ENCODE results near the gene SIK1. TPM values are rescaled to one million over a fixed set of nuclear protein-coding genes. Genes with fewer than 3 reads are reported as not detected.

SIK1 gene
- total RNA-seq, 6 donors from 2014 or later, result 7.8 to 77.3 (median 43.7) TPM

- TF ChIP-seq EP300 (IDR thresholded peaks at IDR 0.05) (no peak), POLR2A (IDR thresholded peaks at IDR 0.05) (no peak), CTCF (IDR thresholded peaks at IDR 0.05) (no peak), POLR2AphosphoS5 (IDR thresholded peaks at IDR 0.05) (no peak)
- H3K4me3 ChIP-seq, result no peak overlapping the region
- WGBS, 2 donors, result 89 to 91% methylated on average over 9 to 10 of the region's 10 CpGs
- no peaks in the 10 kb centered on the region for H3K36me3 ChIP-seq
- DNase-seq (peak in 1 of 2 donors; percentile 61), ATAC-seq (ENCODE audit: low FRiP score in 2 of 2) (no peak)
- H3K27me3 ChIP-seq, result no peaks in the 10 kb centered on the region
- no peak overlapping the region for H3K27ac ChIP-seq
- H3K4me1 ChIP-seq, result peaks cover 0 to 9% (median 4%) of the 10 kb centered on the region in 4 donors
- no peaks in the 10 kb centered on the region for H3K9me3 ChIP-seq
Observed at GRCh38 chr21:43376478-43376882, 50.5 kb downstream of the SIK1 start.

- H3K27me3 ChIP-seq, result no peaks in the 10 kb centered on the region
- TF ChIP-seq EP300 (IDR thresholded peaks at IDR 0.05), result no peak
- TF ChIP-seq POLR2A (IDR thresholded peaks at IDR 0.05), result no peak
- no peak for TF ChIP-seq CTCF (IDR thresholded peaks at IDR 0.05)
- no peak for TF ChIP-seq POLR2AphosphoS5 (IDR thresholded peaks at IDR 0.05)
- H3K4me1 ChIP-seq, result peaks cover 0 to 9% (median 4%) of the 10 kb centered on the region in 4 donors
- no peak overlapping the region for H3K27ac ChIP-seq
- WGBS, 2 donors, result 90 to 94% methylated on average over 8 to 21 of the region's 21 CpGs
- no peak overlapping the region for H3K4me3 ChIP-seq
- ATAC-seq (ENCODE audit: low FRiP score in 2 of 2) (no peak), DNase-seq (peak in 1 of 2 donors; percentile 67)
- H3K9me3 ChIP-seq, result no peaks in the 10 kb centered on the region
- no peaks in the 10 kb centered on the region for H3K36me3 ChIP-seq
Observed at GRCh38 chr21:43375837-43376477, 51.0 kb downstream of the SIK1 start.

- Histone ChIP-seq H3K36me3 (no peaks in the 10 kb centered on the region), H3K9me3 (no peaks in the 10 kb centered on the region), H3K27me3 (no peaks in the 10 kb centered on the region), H3K27ac (no peak overlapping the region), H3K4me3 (no peak overlapping the region), H3K4me1 (peaks cover 0 to 9% (median 4%) of the 10 kb centered on the region in 4 donors)
- 90 to 91% methylated on average over 6 to 17 of the region's 17 CpGs for WGBS, 2 donors
- peak in 1 of 2 donors; percentile 44 for DNase-seq
- TF ChIP-seq EP300 (IDR thresholded peaks at IDR 0.05), result no peak
- TF ChIP-seq POLR2AphosphoS5 (IDR thresholded peaks at IDR 0.05), result no peak
- TF ChIP-seq CTCF (IDR thresholded peaks at IDR 0.05), result no peak
- no peak for TF ChIP-seq POLR2A (IDR thresholded peaks at IDR 0.05)
- ATAC-seq (ENCODE audit: low FRiP score in 2 of 2), result no peak
Observed at GRCh38 chr21:43375006-43375836, 51.7 kb downstream of the SIK1 start.

GRCh38 chr21:43374228-43374885 lies 52.6 kb downstream of the SIK1 start:
- 94 to 96% methylated on average over 16 of the region's 16 CpGs for WGBS, 2 donors
- Histone ChIP-seq H3K27ac (no peak overlapping the region), H3K9me3 (no peaks in the 10 kb centered on the region), H3K4me3 (no peak overlapping the region), H3K4me1 (peaks cover 0 to 9% (median 4%) of the 10 kb centered on the region in 4 donors), H3K27me3 (no peaks in the 10 kb centered on the region), H3K36me3 (no peaks in the 10 kb centered on the region)
- peak in 1 of 2 donors; percentile 70 for DNase-seq
- TF ChIP-seq POLR2AphosphoS5 (IDR thresholded peaks at IDR 0.05) (no peak), CTCF (IDR thresholded peaks at IDR 0.05) (no peak), POLR2A (IDR thresholded peaks at IDR 0.05) (no peak), EP300 (IDR thresholded peaks at IDR 0.05) (no peak)
- no peak for ATAC-seq (ENCODE audit: low FRiP score in 2 of 2)

All from upper lobe of left lung (tissue), 6 donors.